Esophagus squamous epithelium (tissue), 5 donors: Measurements from ENCODE around the gene RIPK3. TPM values are rescaled to one million over a fixed set of nuclear protein-coding genes. Genes with fewer than 3 reads are reported as not detected.
A peak's percentile ranks its signal among the peaks of the same experiment; 100 is the strongest.

Experiments
- DNase-seq: peaks from one replicate; lab custom pipeline; 2025; lab: John Stamatoyannopoulos, UW
- H3K27ac ChIP-seq, 4 donors: fragments of 200-600 bp; sonication (generic); one replicate each; pipeline ENCODE4 v1.5.1; 2016 to 2019; ENCODE audit warnings: mild to moderate bottlenecking in 1 of 4
- H3K27me3 ChIP-seq, 4 donors: fragments of 200-600 bp; sonication (generic); 1 replicate in 3 of 4; 2 replicates in 1 of 4; pipeline versions ENCODE4 v1.5.1 to v1.6.0; 2017 to 2021; ENCODE audit warnings: antibody characterized with exemption in 1 of 4
- H3K36me3 ChIP-seq, 3 donors: fragments of 200-600 bp; sonication (generic); one replicate each; pipeline ENCODE4 v1.5.1; 2016 to 2019
- H3K4me1 ChIP-seq, 3 donors: fragments of 200-600 bp; sonication (generic); one replicate each; pipeline ENCODE4 v1.5.1; 2017 to 2019
- H3K4me3 ChIP-seq, 4 donors: fragments of 200-600 bp; sonication (generic); 1 replicate in 3 of 4; 2 replicates in 1 of 4; pipeline ENCODE4 v1.5.1; 2016 to 2019; ENCODE audit warnings: mild to moderate bottlenecking in 2 of 4, moderate library complexity in 1 of 4
- H3K9me3 ChIP-seq, 3 donors: fragments of 200-600 bp; sonication (generic); one replicate each; pipeline ENCODE4 v1.5.1; 2016 to 2019
- CTCF ChIP-seq, 6 experiments: fragments of 450-650 bp in 4 of 6; fragments of 200-600 bp in 2 of 6; sonication (generic) in 2 of 6; IDR thresholded peaks; one replicate each; pipeline ENCODE4 v1.5.1; 2016 to 2019; ENCODE audit warnings: antibody characterized with exemption in 6 of 6, mild to moderate bottlenecking in 4 of 6, moderate library complexity in 4 of 6
- POLR2A ChIP-seq, 4 donors: fragments of 450-650 bp; IDR thresholded peaks; one replicate each; pipeline ENCODE4 v1.6.1; 2017; ENCODE audit warnings: antibody characterized with exemption in 4 of 4, mild to moderate bottlenecking in 4 of 4, moderate library complexity in 3 of 4
- WGBS, 2 donors: methylation state at CpG; one replicate each; pipeline ENCODE4 v1.1.5; 2018; 5-methylcytosine and 5-hydroxymethylcytosine counted together
- intact Hi-C: fragments of 100-400 bp; cut with DNase I; formaldehyde crosslinking; loops from one replicate; pipeline ENCODE4 v1.15.0; 2022
- total RNA-seq, 4 donors: library from RNA; depleted of rRNA; stranded (reverse); fragments of >200 nt; gene quantifications; one replicate each; pipeline ENCODE4 v1.1.0, GENCODE V29; 2016
- donor health status: DM: yes; HTN: yes; CAD: no.

Gene RIPK3
- total RNA-seq, 4 donors from 2014 or later = 10.3 to 21.4 (median 12.7) TPM

- intact Hi-C loops = no loop called here
- no peaks in the 10 kb centered on the region for H3K27me3 ChIP-seq
- H3K4me3 ChIP-seq = no peak overlapping the region
- H3K9me3 ChIP-seq = no peaks in the 10 kb centered on the region
- TF ChIP-seq POLR2A (IDR thresholded peaks at IDR 0.05) (no peak), CTCF (IDR thresholded peaks at IDR 0.05) (no peak)
- H3K27ac ChIP-seq = peak overlapping the region; percentile 21 to 68 (median 48)
- WGBS, 2 donors = 45 to 63% methylated on average over 5 to 7 of the region's 7 CpGs
- peaks cover 17 to 65% (median 20%) of the 10 kb centered on the region in 3 donors for H3K4me1 ChIP-seq
- DNase-seq = no peak
- H3K36me3 ChIP-seq = peaks cover 0 to 23% (median 0%) of the 10 kb centered on the region in 3 donors
Observed at GRCh38 chr14:24378981-24379906, 39.5 kb upstream of the RIPK3 start.

DNA sequence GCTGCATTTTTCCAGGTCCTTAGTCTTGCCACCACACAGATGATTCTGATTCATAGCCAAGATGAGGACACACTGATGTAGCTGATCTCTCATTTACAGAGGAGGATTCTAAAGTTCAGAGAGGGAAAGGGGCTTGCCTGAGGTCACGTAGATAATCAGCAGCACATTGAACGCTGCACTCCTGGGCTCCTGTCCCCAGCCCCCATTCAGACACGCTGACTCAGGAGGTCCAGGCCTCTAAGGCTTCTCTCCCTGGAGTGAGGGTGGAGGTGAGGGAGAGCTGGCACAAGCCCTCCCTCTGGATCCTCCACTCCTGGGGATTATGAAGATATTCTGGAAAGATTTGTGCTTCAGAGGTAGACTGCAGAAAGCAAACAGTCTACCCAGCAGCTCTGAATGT, 38.5 kb upstream of the RIPK3 start:
- intact Hi-C loops = no loop called here
- no peak overlapping the region for H3K4me3 ChIP-seq
- TF ChIP-seq POLR2A (IDR thresholded peaks at IDR 0.05) = no peak
- no peak for DNase-seq
- H3K9me3 ChIP-seq = no peaks in the 10 kb centered on the region
- H3K27me3 ChIP-seq = no peaks in the 10 kb centered on the region
- peaks cover 17 to 66% (median 20%) of the 10 kb centered on the region in 3 donors for H3K4me1 ChIP-seq
- peaks cover 0 to 32% (median 0%) of the 10 kb centered on the region in 3 donors for H3K36me3 ChIP-seq
- H3K27ac ChIP-seq = peak overlapping the region; percentile 21 to 68 (median 48)
- WGBS, 2 donors = 56% methylated on average over 3 of the region's 3 CpGs; no CpG with 5 or more reads in 1 of the 2 donors

DNA sequence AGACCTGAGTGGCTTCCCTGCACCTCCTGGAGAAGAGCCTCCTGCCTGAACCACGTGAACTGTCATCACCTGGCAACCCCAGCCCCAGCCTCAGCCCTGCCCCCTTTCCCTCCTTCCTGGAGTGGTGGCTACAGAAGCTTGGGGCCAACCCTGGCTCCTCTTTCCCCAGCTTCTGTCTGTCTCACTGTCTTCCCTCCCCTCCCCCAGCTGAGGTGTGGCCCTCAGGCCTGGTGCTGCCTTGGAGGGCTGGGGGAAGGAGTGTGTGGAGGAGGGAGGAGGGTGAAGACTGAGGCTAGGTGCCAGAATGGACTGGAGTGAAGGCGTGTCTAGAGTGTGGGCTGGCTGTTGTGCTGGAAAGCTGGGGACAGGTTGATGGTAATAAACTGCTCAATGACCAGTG, 37.9 kb upstream of the RIPK3 start:
- H3K27ac ChIP-seq = peak overlapping the region in 2 of 4 donors; percentile 11 to 68
- intact Hi-C loops = no loop called here
- 45 to 56% methylated on average over 2 of the region's 2 CpGs for WGBS, 2 donors
- peaks cover 0 to 37% (median 0%) of the 10 kb centered on the region in 3 donors for H3K36me3 ChIP-seq
- peaks cover 17 to 71% (median 20%) of the 10 kb centered on the region in 3 donors for H3K4me1 ChIP-seq
- no peak for DNase-seq
- no peaks in the 10 kb centered on the region for H3K9me3 ChIP-seq
- no peak for TF ChIP-seq CTCF (IDR thresholded peaks at IDR 0.05)
- TF ChIP-seq POLR2A (IDR thresholded peaks at IDR 0.05) = no peak
- H3K27me3 ChIP-seq = no peaks in the 10 kb centered on the region
- no peak overlapping the region for H3K4me3 ChIP-seq

DNA sequence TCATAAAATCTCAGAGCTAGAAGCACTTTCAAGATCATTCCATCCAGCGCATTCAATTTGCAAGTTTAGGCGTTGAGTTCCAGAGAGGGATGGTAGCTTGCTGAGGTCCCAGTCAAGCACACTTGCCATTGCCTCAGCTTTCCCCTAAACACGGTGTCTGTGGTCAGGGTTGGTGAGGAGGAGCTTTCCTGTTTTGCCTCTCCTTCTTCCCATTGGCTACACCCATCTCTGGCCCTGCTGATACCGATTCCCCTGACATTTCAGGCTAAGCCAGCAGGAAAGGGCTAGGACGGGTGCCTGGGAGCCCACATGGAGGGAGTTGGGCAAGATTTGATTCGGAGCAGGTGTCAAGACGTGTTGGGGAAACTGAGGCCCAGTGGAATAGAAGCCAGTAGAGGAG, 37.3 kb upstream of the RIPK3 start:
- WGBS, 2 donors = 70 to 80% methylated on average over 6 to 7 of the region's 7 CpGs
- H3K4me1 ChIP-seq = peaks cover 17 to 71% (median 20%) of the 10 kb centered on the region in 3 donors
- peaks cover 0 to 37% (median 0%) of the 10 kb centered on the region in 3 donors for H3K36me3 ChIP-seq
- intact Hi-C loops = no loop called here
- DNase-seq = no peak
- H3K4me3 ChIP-seq = no peak overlapping the region
- no peaks in the 10 kb centered on the region for H3K27me3 ChIP-seq
- H3K9me3 ChIP-seq = no peaks in the 10 kb centered on the region
- TF ChIP-seq POLR2A (IDR thresholded peaks at IDR 0.05) (no peak), CTCF (IDR thresholded peaks at IDR 0.05) (no peak)
- no peak overlapping the region for H3K27ac ChIP-seq

DNA sequence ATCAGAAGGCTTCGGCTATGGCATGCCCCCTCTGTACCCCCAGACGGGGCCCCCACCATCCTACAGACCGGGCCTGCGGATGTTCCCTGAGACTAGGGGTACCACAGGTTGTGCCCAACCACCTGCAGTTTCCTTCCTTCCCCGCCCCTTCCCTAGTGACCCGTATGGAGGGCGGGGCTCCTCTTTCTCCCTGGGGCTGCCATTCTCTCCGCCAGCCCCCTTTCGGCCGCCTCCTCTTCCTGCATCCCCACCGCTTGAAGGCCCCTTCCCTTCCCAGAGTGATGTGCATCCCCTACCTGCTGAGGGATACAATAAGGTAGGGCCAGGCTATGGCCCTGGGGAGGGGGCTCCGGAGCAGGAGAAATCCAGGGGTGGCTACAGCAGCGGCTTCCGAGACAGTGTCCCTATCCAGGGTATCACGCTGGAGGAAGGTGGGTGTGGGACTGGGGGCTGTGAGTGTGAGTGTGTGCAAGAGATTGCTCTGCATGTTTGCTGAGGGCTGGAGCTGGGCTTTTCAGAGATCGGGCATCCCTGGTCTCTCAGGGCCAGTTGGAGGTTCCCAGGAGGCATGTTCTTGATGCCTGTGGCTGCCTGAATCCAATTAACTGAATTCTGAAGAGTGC, 36.8 kb upstream of the RIPK3 start:
- no peak for DNase-seq
- H3K36me3 ChIP-seq = peaks cover 0 to 37% (median 0%) of the 10 kb centered on the region in 3 donors
- TF ChIP-seq CTCF (IDR thresholded peaks at IDR 0.05) (no peak), POLR2A (IDR thresholded peaks at IDR 0.05) (no peak)
- H3K4me3 ChIP-seq = no peak overlapping the region
- intact Hi-C loops = no loop called here
- no peaks in the 10 kb centered on the region for H3K27me3 ChIP-seq
- no peak overlapping the region for H3K27ac ChIP-seq
- peaks cover 17 to 71% (median 20%) of the 10 kb centered on the region in 3 donors for H3K4me1 ChIP-seq
- 74 to 84% methylated on average over 5 to 8 of the region's 16 CpGs for WGBS, 2 donors
- no peaks in the 10 kb centered on the region for H3K9me3 ChIP-seq
